PFSK-1 (cell line): Measurements from ENCODE around the gene SPTB.

Experiments used
- POLR2AphosphoS5 ChIP-seq: IDR thresholded peaks from 2 replicates; pipeline ENCODE4 v1.6.1; 2012; ENCODE audit warnings: low read depth, mild to moderate bottlenecking, control low read depth, low read length, moderate library complexity
- SIN3A ChIP-seq: IDR thresholded peaks from 2 replicates; pipeline ENCODE4 v1.6.1; 2012; ENCODE audit warnings: mild to moderate bottlenecking, low read length, moderate library complexity, borderline replicate concordance; ENCODE audit not compliant: insufficient read depth
- TF ChIP-seq, protein P1 (sequence below), 2 experiments: IDR thresholded peaks; 2 replicates each; pipeline versions ENCODE4 v1.6.1 to v1.8.0; 2011 to 2012; ENCODE audit warnings: low read depth in 2 of 2, low read length in 2 of 2, control low read depth in 1 of 2, inconsistent platforms in 1 of 2, mild to moderate bottlenecking in 1 of 2, moderate library complexity in 1 of 2; ENCODE audit not compliant: insufficient read depth in 1 of 2

DNA sequence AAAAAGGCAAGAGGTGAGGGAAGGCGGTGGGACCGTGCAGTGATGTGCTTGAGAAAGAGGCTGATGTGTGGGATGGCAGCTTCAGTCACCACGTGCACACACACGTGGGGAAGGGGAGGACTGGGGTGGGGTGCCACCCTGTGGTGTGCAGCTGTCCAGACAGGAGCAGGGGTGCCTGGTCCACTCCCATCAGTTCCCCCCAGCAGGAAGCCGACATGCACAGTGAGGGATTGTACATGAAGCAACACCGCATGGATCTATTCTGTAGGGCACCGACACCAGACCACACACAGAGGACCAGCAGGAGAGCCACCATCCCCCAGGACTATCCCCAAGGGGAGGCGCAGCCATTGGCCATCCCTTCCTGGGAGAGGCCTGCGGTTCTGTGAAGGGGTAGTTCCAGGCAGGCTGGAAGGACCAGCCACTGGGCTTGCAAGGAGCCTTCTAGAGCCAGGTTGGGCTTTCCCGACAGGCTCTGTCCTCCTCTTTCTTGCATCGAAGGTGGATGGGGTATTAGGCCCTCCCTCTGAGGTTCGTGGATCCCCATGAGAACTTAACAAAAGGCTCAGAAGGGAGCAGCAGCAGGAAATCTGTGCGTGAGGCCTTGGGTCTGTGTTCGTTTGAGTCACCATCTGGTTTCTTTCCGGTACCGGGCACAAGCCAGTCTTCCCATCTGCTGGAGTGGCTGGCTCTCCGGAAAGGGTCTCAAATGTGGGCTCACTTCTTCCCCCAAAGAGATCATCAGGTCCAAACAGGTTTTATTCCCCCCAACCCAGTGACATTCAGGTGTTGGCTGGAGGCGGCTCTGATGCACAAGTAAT, 115.7 kb downstream of the SPTB start:
- TF ChIP-seq POLR2AphosphoS5 (no peak), SIN3A (no peak)
- TF ChIP-seq, protein P1, sequence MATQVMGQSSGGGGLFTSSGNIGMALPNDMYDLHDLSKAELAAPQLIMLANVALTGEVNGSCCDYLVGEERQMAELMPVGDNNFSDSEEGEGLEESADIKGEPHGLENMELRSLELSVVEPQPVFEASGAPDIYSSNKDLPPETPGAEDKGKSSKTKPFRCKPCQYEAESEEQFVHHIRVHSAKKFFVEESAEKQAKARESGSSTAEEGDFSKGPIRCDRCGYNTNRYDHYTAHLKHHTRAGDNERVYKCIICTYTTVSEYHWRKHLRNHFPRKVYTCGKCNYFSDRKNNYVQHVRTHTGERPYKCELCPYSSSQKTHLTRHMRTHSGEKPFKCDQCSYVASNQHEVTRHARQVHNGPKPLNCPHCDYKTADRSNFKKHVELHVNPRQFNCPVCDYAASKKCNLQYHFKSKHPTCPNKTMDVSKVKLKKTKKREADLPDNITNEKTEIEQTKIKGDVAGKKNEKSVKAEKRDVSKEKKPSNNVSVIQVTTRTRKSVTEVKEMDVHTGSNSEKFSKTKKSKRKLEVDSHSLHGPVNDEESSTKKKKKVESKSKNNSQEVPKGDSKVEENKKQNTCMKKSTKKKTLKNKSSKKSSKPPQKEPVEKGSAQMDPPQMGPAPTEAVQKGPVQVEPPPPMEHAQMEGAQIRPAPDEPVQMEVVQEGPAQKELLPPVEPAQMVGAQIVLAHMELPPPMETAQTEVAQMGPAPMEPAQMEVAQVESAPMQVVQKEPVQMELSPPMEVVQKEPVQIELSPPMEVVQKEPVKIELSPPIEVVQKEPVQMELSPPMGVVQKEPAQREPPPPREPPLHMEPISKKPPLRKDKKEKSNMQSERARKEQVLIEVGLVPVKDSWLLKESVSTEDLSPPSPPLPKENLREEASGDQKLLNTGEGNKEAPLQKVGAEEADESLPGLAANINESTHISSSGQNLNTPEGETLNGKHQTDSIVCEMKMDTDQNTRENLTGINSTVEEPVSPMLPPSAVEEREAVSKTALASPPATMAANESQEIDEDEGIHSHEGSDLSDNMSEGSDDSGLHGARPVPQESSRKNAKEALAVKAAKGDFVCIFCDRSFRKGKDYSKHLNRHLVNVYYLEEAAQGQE (IDR thresholded peaks at IDR 0.05; ENCODE audit: insufficient read depth in 1 of 2, low read depth in 2 of 2, low read length in 2 of 2): no peak
